Activated T-cell treated with anti-CD3 and anti-CD28 coated beads, Interleukin-2, amount 50 U/mL, for 1 hour (primary cell): ENCODE results near the gene KCNT2.
"Not testable (repeated sequence)": the region's sequence is repeated elsewhere in the genome, so short reads cannot be mapped to it uniquely, and the experiment has no call there.

Experiments
- DNase-seq: peaks from one replicate; pipeline ENCODE4 v3.0.0-alpha.2; 2020

Gene KCNT2

DNA sequence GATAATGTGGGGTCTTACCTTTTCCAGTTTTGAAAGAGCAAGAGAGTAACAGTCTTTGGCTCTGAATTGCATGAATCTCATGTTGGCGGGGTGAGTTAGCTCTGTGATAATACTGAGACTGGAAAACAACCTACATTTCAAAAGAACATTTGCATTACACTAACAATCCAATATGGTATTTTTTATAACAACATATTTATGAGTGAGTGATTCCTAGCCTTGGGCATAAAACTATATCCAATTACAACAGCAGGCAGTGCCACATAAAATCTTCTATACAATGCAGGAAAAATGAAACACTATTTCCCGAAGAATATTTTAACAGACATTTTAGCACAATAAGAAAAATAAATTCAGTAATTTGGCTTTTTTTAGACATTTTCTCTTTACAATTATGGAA lies 303.0 kb downstream of the KCNT2 start:
- no peak for DNase-seq

DNA sequence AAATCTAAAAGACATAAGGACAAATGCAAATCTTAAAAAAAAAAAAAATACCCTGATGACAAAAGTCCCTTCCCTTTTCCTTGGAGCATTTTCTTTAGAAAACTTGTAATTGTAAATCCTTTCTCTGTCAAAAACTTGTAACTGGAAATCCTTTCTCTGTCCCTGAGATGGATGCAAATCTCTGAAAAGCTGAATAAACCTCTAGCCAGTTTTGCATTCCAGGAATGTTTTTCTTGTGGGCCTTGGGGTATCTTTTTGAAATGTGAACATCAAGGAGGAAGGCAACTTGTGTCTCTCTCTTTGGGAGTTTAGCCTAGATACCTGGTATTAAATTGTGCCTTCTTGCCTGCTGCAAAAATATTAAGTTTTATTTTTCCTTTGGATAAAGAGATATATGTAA lies 305.3 kb downstream of the KCNT2 start:
- DNase-seq = no peak

GRCh38 chr1:196302420-196302819 lies 305.8 kb downstream of the KCNT2 start:
- no peak for DNase-seq

- DNase-seq = no peak
Measured at GRCh38 chr1:196295766-196296165, 312.5 kb downstream of the KCNT2 start.

GRCh38 chr1:196278816-196279215 lies 329.4 kb downstream of the KCNT2 start:
- no peak for DNase-seq

DNA sequence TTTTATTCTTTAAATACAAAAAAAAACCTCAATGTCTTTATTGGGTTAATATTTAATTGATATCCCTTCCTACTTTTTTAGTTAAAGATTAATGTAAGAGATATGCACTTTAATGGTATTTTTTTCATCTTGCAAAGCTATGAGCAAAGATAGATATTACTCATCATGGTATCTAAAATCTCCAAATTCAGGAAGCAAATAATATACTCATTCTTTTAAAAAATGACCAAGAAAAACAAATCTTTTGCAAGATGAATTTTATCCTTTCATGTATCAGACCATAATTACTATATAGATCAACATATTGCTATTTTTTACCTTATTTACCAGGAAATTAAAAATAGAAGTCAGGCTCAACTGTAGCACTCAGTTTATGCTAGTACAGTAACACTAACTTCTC lies 330.4 kb downstream of the KCNT2 start:
- DNase-seq = no peak

- DNase-seq = no peak
Measured at GRCh38 chr1:196271212-196271947, 336.9 kb downstream of the KCNT2 start.

GRCh38 chr1:196263086-196263485 lies 345.2 kb downstream of the KCNT2 start:
- DNase-seq = not testable (repeated sequence)

DNA sequence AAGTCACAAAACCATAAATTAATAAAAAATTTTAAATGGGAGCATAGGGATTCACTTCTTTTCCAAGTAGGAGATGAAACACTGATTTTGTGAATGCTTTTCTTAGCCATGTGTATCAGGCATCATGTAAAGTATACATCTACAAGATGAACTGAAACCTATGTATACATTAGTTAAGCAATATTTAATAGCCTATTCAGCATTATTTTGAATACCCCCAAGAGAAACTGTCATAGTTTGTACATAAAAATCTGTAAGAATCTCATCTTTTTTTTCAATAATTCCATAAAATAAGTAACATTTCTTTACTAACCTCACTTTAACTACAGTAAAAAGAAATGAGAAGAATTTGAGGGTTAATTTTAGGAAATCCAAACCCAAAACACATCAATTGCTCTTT lies 348.0 kb downstream of the KCNT2 start:
- DNase-seq = no peak

- no peak for DNase-seq
Measured at GRCh38 chr1:196259316-196259715, 348.9 kb downstream of the KCNT2 start.

GRCh38 chr1:196255762-196256161 lies 352.5 kb downstream of the KCNT2 start:
- no peak for DNase-seq

GRCh38 chr1:196229546-196229945 lies 378.7 kb downstream of the KCNT2 start:
- no peak for DNase-seq

- no peak for DNase-seq
Measured at GRCh38 chr1:196214866-196215265, 393.4 kb downstream of the KCNT2 start.

DNA sequence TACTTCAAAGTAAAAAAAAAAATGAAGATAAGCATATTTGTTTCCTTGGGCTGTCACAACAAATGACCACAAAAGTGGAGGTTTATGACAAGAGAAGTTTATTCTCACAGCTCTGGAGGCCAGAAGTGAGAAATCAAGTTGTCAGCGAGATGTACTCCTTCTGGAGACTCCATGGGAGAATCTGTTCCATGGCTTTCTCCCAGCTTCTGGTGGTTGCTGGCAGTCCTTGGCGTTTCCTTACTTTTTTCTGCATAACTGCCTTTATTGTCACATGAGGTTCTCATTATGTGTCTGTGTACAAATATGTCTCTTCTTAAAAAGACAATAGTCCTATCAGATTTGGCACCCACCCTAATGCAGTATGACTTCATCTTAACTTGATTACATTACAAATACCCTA lies 398.3 kb downstream of the KCNT2 start:
- no peak for DNase-seq

DNA sequence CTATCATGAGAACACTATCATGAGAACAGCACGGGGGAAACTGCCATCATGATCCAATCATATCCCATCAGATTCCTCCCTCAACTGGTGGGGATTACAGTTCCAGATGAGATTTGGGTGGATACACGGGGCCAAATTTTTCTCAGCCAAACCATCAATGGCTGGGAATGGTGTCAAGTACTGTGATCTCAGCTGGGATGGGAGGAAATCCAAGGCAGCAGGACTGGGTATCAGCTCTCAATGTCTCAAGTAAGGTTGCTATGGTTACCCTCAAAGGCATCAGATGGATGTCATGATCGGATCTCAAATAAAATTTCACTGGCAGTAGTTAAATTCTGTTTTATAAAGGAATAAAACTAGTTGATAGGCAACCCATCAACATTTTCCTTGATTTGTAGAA lies 399.0 kb downstream of the KCNT2 start:
- DNase-seq = no peak

DNA sequence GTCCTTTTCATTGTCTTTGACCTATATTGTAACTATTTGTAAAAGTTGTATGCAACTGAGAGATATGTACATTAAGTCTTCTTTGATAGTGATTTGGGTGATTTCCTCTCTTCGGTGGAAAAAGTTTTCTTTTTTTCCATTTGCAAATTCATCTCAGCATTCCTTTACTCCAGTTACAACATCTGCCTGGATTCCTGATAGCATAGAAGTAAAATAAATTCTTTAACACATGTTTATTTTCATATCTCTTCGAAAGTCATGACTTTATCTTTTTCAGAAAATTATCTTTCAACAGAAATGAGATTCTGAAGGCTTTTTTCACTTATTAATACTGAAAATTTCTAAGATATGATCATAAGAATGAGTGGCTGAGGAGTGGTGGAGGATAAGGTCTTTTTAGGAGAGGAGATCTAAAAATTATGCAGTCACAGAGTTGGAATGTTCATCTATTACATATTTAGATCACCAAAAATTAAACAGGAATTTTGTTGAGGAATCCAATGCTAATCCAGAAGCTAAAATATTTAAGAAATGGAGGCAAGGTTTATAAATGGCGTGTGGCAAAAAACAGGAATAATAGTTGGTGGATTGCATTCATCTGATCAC lies 400.5 kb downstream of the KCNT2 start:
- DNase-seq = no peak

DNA sequence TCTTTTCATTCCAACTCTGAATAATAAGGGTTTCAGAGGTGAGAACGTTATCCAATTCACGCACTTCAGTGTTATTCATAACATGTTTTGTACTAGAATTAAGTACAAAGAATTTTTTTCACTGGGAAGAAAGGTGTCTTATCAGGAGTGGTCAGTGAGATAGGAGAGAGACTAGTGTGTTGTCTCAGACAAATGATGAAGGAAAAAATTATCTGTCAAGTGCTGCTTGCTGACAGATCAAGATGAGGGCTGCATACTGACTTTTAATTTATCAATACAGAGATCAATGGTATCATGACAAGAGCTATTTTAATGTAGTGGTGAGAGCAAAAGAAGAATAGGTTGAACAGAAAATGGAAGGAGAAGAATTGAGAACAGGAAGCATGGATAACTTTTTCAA lies 402.4 kb downstream of the KCNT2 start:
- no peak for DNase-seq

- no peak for DNase-seq
Measured at GRCh38 chr1:196196486-196196885, 411.8 kb downstream of the KCNT2 start.

GRCh38 chr1:196193896-196194559 lies 414.2 kb downstream of the KCNT2 start:
- no peak for DNase-seq

DNA sequence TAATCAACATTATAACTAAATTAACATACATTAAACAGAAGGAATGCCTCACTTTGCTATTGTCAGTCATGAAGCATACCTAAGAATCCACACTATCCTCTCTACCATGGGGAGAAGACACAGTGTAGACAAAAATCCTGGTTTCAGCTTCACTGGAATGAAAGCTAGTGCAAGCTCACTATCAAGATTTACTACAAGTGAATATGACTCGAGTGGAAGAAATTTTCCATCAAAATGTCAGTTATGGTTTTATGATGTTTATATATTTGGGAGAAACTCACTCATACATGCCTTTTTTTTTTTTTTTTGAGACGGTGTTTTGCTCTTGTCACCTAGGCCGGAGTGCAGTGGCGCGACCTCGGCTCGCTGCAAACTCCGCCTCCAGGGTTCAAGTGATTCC lies 424.3 kb downstream of the KCNT2 start:
- DNase-seq = no peak

DNA sequence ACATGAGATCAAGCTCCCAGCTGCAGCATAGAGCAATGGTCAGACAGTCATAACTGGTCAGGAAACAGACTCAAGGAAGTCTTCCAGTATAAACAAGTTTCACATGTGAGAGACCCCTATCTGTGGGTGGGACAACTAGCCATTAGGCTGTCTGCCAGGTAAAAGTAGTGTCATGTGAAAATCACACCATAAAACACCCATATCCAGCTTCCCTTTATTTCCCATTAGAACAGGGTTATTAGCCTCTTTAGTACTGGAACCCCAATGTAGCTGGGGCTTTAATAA lies 426.7 kb downstream of the KCNT2 start:
- no peak for DNase-seq

DNA sequence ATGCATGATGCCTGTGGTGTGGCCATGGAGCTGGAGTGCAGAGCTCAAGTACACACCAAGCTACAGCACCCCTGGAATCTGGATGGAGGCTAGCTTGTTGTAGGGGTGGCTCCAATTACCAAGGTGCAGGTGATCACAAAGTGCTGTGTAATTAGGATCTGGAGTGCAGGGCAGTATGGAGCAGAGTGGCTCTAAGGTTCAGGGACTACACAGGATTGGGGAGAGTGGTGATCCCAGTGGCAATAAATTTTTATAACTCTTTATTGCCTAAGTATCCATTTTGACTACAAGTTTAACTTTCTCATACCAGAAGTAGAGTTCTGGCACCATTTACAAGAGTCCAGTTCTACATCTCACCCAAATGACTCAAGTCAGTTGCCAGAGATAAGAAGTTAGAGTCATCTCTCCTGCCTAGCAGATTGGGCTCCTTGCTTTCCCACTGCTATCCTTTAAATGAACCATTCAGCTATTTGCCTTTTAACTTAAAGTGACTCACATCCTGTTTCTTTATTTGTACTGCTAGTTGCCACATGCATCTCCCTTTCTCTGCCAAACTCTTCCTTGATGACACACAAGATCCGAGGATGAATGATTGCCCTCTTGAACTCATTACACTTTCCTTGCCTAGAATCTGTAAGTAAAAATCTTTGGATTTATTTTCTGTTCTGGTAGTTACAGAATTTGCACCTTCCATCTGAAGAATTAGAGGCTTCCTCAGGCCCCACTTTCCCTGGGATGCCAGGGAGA lies 427.2 kb downstream of the KCNT2 start:
- DNase-seq = no peak

GRCh38 chr1:196178083-196178635 lies 430.1 kb downstream of the KCNT2 start:
- no peak for DNase-seq
